HepG2 (cell line): ENCODE measurements around the gene FSIP1. TPM values are rescaled to one million over a fixed set of nuclear protein-coding genes. Genes with fewer than 3 reads are reported as not detected.

Source experiments
- KAT8 ChIP-seq: IDR thresholded peaks from 2 replicates; pipeline ENCODE4 v1.6.1; 2016; ENCODE audit warnings: missing genetic modification reagents, missing compliant biosample characterization
- SP1 ChIP-seq, 2 experiments: fragments of 450-650 bp in 1 of 2; sonication (generic) in 1 of 2; formaldehyde crosslinking in 1 of 2; IDR thresholded peaks; 2 replicates each; pipeline versions ENCODE4 v1.4.0 to v1.6.1; 2016 to 2020; ENCODE audit warnings: missing genetic modification reagents in 1 of 2
- YEATS4 ChIP-seq: sonication (generic); formaldehyde crosslinking; IDR thresholded peaks from 2 replicates; pipeline ENCODE4 v1.4.0; 2020; ENCODE audit warnings: missing genetic modification reagents, borderline replicate concordance
- polyA plus RNA-seq, 8 experiments: library from polyadenylated mRNA; depleted of rRNA in 3 of 8; stranded (reverse) in 7 of 8; unstranded in 1 of 8; fragments of >200 nt; fragmentation: Illumina TruSeq in 4 of 8; extraction: Trizol in 4 of 8; gene quantifications; 2 replicates each; pipeline versions ENCODE4 v1.2.1 to v1.2.3, GENCODE V29; 2011 to 2016; ENCODE audit warnings: low read depth in 4 of 8, missing spikeins in 1 of 8, mixed read lengths in 1 of 8; ENCODE audit not compliant: insufficient read depth in 1 of 8
- total RNA-seq, 5 experiments: library from RNA; depleted of rRNA; stranded (reverse); fragments of >200 nt; fragmentation: Illumina TruSeq; extraction: Trizol; gene quantifications; 2 replicates each; pipeline ENCODE4 v1.2.3, GENCODE V29; 2016; ENCODE audit warnings: low read depth in 1 of 5
- TF ChIP-seq, protein P1 (sequence below): IDR thresholded peaks from 2 replicates; pipeline ENCODE4 v1.6.1; 2018; ENCODE audit warnings: missing genetic modification reagents
- TF ChIP-seq, protein P2 (sequence below): sonication (generic); formaldehyde crosslinking; IDR thresholded peaks from 2 replicates; pipeline ENCODE4 v1.4.0; 2020; ENCODE audit warnings: missing genetic modification reagents, borderline replicate concordance
- TF ChIP-seq, protein P3 (sequence below): IDR thresholded peaks from 2 replicates; pipeline ENCODE4 v1.6.1; 2016; ENCODE audit warnings: control low read depth
- TF ChIP-seq, protein P4 (sequence below): sonication (generic); formaldehyde crosslinking; IDR thresholded peaks from 2 replicates; pipeline ENCODE4 v1.5.0; 2020; ENCODE audit warnings: mild to moderate bottlenecking, missing genetic modification reagents, moderate library complexity

The FSIP1 gene
- total and polyA plus RNA-seq, 2 of the 13 experiments (the other 11 are each of a cell fraction or from before 2014, with no cell fraction given), result 0.18 TPM; not detected in 1

DNA sequence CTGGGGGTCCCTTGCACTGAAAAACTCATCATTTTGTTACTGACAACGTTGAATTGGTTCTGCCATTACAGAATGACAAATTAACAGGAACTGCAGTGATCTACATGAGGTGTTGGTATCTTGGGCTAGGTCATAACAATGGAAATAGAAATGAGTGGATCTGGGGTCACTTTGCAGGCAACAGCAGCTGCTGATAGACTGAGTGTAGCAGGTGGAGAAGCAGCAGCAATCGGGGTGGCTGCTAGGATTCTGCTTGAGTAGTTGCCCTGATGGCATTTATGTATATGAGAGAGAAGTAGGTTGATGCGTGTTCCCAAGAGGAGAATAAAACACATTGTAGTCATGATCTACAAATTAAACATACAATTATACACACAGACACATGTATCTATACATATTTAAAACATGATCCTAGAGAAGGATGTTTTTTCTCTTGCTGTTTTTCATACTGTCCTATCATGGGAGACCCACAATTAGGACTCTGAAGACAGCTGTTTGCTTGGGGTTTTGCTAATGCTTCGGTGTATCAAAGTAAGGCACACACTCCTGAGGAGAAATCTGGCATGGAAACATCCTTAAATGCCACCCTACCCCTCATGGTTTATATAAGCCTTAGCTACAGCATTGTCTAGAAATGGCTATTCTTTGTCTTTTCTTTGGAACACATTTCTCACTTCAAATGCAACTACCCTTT is 217.5 kb downstream of the FSIP1 start (continued):
- no peak for TF ChIP-seq SP1 (IDR thresholded peaks at IDR 0.05)
- no peak for TF ChIP-seq SP1 (CRISPR knock-in tag; IDR thresholded peaks at IDR 0.05)
- TF ChIP-seq, protein P1, sequence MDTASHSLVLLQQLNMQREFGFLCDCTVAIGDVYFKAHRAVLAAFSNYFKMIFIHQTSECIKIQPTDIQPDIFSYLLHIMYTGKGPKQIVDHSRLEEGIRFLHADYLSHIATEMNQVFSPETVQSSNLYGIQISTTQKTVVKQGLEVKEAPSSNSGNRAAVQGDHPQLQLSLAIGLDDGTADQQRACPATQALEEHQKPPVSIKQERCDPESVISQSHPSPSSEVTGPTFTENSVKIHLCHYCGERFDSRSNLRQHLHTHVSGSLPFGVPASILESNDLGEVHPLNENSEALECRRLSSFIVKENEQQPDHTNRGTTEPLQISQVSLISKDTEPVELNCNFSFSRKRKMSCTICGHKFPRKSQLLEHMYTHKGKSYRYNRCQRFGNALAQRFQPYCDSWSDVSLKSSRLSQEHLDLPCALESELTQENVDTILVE (CRISPR knock-in tag), result no peak
- TF ChIP-seq, protein P2, sequence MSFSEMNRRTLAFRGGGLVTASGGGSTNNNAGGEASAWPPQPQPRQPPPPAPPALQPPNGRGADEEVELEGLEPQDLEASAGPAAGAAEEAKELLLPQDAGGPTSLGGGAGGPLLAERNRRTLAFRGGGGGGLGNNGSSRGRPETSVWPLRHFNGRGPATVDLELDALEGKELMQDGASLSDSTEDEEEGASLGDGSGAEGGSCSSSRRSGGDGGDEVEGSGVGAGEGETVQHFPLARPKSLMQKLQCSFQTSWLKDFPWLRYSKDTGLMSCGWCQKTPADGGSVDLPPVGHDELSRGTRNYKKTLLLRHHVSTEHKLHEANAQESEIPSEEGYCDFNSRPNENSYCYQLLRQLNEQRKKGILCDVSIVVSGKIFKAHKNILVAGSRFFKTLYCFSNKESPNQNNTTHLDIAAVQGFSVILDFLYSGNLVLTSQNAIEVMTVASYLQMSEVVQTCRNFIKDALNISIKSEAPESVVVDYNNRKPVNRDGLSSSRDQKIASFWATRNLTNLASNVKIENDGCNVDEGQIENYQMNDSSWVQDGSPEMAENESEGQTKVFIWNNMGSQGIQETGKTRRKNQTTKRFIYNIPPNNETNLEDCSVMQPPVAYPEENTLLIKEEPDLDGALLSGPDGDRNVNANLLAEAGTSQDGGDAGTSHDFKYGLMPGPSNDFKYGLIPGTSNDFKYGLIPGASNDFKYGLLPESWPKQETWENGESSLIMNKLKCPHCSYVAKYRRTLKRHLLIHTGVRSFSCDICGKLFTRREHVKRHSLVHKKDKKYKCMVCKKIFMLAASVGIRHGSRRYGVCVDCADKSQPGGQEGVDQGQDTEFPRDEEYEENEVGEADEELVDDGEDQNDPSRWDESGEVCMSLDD (CRISPR knock-in tag), result no peak
- TF ChIP-seq, protein P3, sequence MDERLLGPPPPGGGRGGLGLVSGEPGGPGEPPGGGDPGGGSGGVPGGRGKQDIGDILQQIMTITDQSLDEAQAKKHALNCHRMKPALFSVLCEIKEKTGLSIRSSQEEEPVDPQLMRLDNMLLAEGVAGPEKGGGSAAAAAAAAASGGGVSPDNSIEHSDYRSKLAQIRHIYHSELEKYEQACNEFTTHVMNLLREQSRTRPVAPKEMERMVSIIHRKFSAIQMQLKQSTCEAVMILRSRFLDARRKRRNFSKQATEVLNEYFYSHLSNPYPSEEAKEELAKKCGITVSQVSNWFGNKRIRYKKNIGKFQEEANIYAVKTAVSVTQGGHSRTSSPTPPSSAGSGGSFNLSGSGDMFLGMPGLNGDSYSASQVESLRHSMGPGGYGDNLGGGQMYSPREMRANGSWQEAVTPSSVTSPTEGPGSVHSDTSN (CRISPR knock-in tag), result no peak
- no peak for TF ChIP-seq KAT8 (CRISPR knock-in tag)
- TF ChIP-seq YEATS4 (CRISPR knock-in tag), result no peak
- TF ChIP-seq, protein P4, sequence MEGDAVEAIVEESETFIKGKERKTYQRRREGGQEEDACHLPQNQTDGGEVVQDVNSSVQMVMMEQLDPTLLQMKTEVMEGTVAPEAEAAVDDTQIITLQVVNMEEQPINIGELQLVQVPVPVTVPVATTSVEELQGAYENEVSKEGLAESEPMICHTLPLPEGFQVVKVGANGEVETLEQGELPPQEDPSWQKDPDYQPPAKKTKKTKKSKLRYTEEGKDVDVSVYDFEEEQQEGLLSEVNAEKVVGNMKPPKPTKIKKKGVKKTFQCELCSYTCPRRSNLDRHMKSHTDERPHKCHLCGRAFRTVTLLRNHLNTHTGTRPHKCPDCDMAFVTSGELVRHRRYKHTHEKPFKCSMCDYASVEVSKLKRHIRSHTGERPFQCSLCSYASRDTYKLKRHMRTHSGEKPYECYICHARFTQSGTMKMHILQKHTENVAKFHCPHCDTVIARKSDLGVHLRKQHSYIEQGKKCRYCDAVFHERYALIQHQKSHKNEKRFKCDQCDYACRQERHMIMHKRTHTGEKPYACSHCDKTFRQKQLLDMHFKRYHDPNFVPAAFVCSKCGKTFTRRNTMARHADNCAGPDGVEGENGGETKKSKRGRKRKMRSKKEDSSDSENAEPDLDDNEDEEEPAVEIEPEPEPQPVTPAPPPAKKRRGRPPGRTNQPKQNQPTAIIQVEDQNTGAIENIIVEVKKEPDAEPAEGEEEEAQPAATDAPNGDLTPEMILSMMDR (CRISPR knock-in tag), result no peak
